Activated CD8-positive, alpha-beta memory T cell treated with anti-CD3 and anti-CD28 coated beads, Interleukin-2, amount 50 U/mL, for 1 hour (primary cell): ENCODE measurements around the gene KIRREL3.
"Not testable (repeated sequence)": the region's sequence is repeated elsewhere in the genome, so short reads cannot be mapped to it uniquely, and the experiment has no call there.

Experiments used
- DNase-seq: peaks from one replicate; pipeline ENCODE4 v3.0.0-alpha.2; 2020; ENCODE audit errors: extremely low read depth

KIRREL3 gene

DNA sequence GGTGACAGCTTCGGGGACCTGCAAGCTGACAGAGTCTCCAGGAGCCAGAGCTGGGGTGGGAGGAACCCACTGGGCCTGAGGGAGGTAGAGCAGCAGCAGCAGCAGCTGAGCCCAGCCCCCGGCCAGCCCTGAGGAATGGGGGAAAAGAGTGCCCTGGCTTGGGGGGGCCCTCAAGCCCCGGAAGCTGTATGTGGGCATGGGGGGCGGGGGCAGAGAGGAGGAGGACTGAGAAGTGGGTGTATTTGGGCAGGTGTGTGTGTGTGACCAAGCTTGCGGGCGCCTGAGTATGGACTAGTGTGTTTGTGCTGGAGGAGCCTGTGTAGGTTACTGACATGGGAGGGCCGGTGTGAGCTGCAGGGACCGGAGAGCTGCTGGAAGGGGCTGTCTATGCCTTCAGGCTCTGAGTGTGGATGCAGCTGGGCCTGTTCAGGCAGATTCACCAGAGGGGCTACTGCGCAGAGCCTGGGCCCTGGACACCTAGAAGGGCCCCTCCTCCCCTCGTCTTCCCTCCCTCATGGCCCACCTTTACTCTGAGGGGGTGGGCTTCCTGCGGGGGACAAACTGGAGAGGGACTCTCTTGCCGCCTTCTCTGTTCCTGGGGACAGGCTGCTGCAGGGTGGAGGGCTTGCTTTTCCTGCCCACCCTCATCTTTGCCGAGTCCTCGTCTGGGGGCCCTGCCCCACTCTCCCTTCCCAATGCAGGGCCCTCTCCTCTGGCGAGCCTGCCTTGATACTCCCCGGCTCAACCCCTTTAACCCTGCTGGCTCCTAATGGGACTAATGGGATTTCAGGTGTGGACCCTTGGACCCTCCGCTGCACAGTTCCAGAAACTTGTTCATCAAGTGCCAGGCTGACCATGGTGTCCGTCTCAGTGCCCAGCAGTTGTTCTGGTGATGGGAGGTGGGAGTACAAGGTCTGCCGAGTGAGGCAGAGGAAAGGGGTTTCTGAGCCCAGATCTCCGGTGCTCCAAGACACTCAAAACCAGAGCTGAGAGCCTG, 616.9 kb downstream of the KIRREL3 start:
- DNase-seq: no peak

DNA sequence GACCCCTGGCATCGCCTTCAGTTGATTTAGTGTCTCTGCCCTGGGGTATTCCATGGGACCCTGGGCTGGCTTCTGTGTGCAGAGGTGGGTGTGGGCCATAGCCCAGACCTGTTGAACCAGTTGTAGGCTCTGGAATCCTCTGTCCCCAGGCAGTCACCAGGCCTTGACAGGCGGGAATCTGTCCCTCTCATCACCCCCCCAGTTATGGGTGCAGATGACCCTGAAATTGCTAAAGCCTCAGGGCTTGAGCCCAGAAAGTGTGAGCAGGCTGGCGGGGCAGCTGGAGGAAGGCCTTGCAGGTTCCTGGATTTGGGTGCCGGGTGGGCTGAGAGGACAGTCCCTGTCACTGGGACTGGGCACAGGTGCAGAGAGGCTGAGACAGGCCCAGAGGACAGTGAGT, 617.9 kb downstream of the KIRREL3 start:
- not testable (repeated sequence) for DNase-seq

DNA sequence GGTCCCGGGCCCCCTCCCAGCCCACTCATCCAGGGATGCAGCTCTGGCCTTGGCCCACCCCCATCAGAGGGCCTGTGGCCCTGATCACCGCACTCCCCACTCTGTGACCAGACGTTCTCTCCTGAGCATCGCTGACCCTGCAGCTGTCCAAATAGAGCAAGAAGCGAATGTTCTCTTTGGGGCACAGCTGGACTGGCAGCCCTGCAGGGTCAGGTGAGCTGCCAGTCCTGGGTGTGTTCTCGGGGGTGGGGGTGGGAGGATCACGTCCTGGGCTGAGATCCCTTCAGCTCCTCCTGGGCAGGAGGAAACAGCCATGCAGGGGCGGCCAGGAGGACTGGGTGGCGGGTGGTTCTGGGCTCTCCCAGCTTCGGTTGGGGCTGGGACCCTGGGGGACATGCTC, 618.6 kb downstream of the KIRREL3 start:
- DNase-seq: not testable (repeated sequence)

DNA sequence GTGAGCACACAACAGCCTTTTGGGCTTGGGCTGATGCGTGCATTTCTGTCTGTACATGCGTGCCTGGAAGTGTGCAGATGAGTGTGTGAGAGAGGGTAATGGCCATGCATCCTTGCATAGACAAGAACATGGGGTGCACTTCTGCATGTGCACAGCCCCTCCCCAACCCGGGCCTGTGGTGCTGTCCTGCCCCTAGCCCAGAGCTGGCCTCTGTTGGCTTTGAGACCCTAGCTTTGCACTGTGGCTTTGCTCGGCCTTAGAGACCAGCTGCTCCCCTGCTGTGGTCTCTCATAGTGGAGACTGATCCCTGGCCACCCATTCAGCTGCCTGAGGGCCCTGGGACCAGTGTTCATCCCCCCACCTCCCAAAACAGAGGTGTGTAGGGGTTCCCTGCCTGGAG, 619.7 kb downstream of the KIRREL3 start:
- no peak for DNase-seq

DNA sequence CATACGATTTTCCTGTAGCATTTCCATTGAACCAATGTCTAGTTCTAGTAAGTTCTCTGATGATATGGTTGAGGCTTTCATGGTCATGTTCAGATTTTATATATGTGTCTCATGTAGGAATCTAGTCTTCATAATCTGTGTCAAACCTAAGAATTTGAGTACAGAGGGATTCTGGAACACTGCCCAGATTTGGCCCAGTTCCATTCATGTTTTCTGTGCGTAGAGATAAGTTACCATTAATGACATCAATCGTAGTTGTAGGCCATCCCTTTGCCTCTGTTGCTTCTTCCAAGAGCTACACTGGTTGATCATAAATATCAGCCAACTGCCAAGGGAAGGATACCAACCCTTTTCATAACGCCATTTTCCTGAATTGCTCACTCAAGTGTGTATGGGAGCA, 621.8 kb downstream of the KIRREL3 start:
- no peak for DNase-seq

DNA sequence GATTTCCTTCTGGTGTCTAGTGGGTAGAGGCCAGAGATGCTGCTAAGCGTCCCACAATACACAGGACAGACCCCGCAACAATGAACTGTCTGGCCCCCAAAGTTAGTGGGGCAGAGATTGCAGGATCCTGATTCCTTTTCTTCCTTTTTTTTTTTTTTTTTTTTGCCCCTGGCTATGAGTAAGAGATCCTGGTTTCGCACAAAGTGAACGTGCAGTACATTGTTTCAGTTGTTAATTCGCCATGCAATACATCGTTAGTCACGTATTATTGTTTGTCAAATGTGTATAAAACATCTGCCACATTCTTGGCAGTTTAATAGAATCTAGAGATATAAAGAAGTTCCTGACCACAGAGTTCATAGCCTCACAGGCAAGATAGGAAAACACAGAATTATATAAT, 624.8 kb downstream of the KIRREL3 start:
- no peak for DNase-seq

DNA sequence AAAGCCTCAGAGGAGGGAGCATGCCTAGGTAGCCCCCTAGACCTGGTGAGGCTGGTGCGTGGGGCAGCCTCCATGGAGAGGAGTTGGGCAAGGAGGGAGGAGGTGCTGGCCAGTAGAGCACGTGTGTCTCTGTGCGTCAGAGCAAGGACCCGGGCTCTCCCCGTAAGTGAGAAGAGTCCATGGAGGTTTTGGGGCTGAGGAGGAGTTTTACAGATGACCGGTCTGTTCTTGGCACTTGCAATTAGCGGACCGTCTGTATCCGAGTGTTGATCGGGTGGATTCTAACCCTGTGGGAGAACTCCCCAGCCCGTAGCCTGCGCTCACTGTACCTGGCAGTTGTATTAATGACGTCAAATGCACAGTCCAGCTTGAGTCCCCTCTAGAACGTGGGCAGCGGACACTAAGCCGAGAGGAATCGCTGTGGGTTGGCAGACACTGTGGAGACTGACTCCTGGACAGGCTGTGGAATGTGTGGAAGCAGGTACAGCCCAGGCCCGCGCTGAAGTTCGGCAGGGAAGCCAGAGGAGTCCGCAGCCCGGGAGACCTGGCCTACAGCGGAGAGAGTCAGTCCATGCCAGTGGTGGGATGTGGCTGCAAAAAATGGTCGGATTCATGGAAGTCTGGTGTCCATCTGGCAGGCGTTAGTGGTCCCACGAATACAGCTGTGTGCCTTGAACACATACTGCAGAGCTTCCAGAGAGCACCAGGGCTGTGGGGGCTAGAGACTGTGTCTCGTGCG, 625.8 kb downstream of the KIRREL3 start:
- not testable (repeated sequence) for DNase-seq

DNA sequence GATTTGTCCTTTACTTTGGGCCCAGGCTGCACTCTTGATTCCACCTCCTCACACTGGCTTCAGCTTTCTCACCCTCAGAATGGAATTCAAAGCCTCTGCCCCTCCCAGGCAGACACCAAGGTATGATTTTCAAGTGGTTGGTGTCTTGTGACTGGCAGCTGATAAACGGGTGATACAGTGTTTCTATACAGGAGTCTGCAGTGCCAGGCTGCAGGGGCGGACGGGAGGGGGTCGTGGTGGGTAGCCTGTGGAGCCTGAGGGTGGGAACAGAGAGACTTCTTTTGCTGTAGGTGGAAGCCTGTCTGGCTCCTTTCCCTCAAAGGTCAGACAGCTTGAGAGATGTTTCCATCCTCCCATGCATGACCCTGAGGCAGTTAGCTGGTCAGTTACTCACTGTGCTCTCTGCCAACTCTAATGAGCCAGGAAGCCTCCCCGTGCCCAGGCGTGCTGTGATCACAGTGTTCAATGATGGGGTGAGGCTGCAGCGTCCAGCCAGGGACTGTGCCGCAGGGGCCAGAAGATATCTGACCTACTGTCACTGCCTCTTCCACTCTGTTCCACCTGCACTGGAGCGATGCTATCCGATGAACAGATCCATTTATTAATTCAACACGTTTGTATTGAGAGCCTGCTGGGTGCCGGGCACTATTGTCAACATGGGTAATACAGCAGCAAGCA, 627.0 kb downstream of the KIRREL3 start:
- DNase-seq: not testable (repeated sequence)
